ENCODE data around the gene FIS1.

Gene FIS1

DNA sequence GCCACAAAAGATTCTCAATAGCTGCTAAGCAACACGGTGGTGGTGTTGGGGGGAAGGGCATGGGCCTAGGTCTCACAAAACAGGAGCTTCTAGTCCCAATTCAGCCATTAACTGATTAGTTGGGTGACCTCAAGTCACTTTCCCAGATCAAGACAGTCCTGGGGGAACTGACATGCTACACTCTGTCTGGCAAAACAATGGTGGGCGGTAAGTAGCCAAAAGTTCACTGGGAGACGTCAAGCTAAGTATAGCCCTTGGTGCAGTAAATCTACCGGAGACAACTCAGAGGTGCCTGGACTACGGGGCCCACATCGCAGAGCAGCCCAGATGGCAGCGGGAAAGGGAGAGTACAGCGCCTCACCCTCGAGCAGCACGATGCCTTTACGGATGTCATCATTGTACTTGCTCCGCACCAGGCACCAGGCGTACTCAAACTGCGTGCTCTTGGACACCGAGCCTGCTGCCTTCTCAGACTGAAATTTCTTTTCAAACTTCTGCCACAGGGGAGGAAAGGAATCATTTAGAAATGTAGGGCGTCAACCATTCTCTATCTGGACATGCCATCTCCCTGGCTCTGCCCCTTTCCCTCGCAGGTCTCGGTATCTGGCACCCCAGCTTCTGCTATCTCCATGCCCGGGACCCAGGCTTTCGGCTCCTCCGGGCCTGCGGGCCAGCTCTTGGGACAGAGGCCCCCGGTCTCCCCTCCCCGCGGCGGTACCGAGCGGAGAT is 1.1 kb downstream of the FIS1 start:
- Histone ChIP-seq H3K27me3 (ENCODE audit: insufficient read depth, poor library complexity, severe bottlenecking) (no peaks in the 10 kb centered on the region), H3K27ac (ENCODE audit: poor library complexity, severe bottlenecking) (peak overlapping the region; percentile 70), H3K4me3 (ENCODE audit: severe bottlenecking) (peak overlapping the region; percentile 78), H3K9me3 (ENCODE audit: severe bottlenecking) (no peaks in the 10 kb centered on the region), H3K4me1 (ENCODE audit: insufficient read depth, poor library complexity, severe bottlenecking) (peaks cover 6% of the 10 kb centered on the region), H3K36me3 (ENCODE audit: low read depth) (peaks cover 22% of the 10 kb centered on the region)
- DNase-seq (ENCODE audit: low spot score) (no peak), ATAC-seq (ENCODE audit: low read depth) (no peak)
- TF ChIP-seq, protein P1, sequence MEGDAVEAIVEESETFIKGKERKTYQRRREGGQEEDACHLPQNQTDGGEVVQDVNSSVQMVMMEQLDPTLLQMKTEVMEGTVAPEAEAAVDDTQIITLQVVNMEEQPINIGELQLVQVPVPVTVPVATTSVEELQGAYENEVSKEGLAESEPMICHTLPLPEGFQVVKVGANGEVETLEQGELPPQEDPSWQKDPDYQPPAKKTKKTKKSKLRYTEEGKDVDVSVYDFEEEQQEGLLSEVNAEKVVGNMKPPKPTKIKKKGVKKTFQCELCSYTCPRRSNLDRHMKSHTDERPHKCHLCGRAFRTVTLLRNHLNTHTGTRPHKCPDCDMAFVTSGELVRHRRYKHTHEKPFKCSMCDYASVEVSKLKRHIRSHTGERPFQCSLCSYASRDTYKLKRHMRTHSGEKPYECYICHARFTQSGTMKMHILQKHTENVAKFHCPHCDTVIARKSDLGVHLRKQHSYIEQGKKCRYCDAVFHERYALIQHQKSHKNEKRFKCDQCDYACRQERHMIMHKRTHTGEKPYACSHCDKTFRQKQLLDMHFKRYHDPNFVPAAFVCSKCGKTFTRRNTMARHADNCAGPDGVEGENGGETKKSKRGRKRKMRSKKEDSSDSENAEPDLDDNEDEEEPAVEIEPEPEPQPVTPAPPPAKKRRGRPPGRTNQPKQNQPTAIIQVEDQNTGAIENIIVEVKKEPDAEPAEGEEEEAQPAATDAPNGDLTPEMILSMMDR (IDR thresholded peaks at IDR 0.05; ENCODE audit: poor library complexity, severe bottlenecking) = no peak

GRCh38 chr7:101241443-101242349 is 3.2 kb downstream of the FIS1 start:
- TF ChIP-seq, protein P1 (IDR thresholded peaks at IDR 0.05; ENCODE audit: poor library complexity, severe bottlenecking) = no peak
- ATAC-seq (ENCODE audit: low read depth) (no peak), DNase-seq (ENCODE audit: low spot score) (no peak)
- H3K27ac ChIP-seq (ENCODE audit: poor library complexity, severe bottlenecking) = no peak overlapping the region
- no peaks in the 10 kb centered on the region for H3K9me3 ChIP-seq (ENCODE audit: severe bottlenecking)
- no peak overlapping the region for H3K4me3 ChIP-seq (ENCODE audit: severe bottlenecking)
- no peaks in the 10 kb centered on the region for H3K27me3 ChIP-seq (ENCODE audit: insufficient read depth, poor library complexity, severe bottlenecking)
- H3K4me1 ChIP-seq (ENCODE audit: insufficient read depth, poor library complexity, severe bottlenecking) = peaks cover 6% of the 10 kb centered on the region
- H3K36me3 ChIP-seq (ENCODE audit: low read depth) = peaks cover 22% of the 10 kb centered on the region

GRCh38 chr7:101241015-101241363 is 3.9 kb downstream of the FIS1 start:
- peaks cover 6% of the 10 kb centered on the region for H3K4me1 ChIP-seq (ENCODE audit: insufficient read depth, poor library complexity, severe bottlenecking)
- H3K27me3 ChIP-seq (ENCODE audit: insufficient read depth, poor library complexity, severe bottlenecking) = no peaks in the 10 kb centered on the region
- H3K9me3 ChIP-seq (ENCODE audit: severe bottlenecking) = no peaks in the 10 kb centered on the region
- no peak overlapping the region for H3K4me3 ChIP-seq (ENCODE audit: severe bottlenecking)
- TF ChIP-seq, protein P1 (IDR thresholded peaks at IDR 0.05; ENCODE audit: poor library complexity, severe bottlenecking) = no peak
- no peak overlapping the region for H3K27ac ChIP-seq (ENCODE audit: poor library complexity, severe bottlenecking)
- no peak for DNase-seq (ENCODE audit: low spot score)
- peaks cover 22% of the 10 kb centered on the region for H3K36me3 ChIP-seq (ENCODE audit: low read depth)
- ATAC-seq (ENCODE audit: low read depth) = no peak

DNA sequence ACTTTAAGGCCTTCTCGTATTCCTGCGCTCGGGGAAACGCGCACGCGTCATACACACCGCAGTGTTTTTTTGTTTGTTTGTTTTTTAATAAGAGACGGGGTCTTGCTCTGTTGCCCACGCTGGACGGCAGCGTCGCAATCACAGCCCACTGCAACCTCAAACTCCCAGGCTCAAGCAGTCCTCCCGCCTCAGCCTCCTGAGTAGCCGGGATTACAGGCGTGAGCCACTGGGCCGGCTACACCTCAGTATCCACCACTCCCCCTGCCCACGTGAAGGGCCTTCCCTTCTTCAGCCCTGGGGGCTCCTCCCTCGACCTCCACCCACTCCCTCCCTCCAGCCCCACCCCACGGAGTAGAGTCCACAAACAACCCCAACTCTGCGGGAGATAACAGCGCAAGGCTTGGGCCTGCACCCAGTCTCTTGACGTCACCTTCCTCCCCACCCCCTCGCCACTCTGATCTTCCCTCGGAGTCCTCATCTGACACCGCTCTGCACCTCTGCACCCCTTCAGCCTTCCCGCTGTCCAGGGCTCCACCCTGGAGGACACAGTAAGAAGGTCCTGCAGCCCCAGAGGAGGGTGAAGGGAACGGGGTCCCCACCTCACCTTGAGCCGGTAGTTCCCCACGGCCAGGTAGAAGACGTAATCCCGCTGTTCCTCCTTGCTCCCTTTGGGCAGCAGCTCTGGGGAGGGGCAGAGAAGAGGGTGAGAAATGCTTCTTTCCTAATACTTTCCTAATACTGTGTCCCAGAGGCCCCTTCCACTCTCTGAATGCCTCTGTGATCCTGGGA is 4.5 kb downstream of the FIS1 start:
- Histone ChIP-seq H3K4me3 (ENCODE audit: severe bottlenecking) (no peak overlapping the region), H3K36me3 (ENCODE audit: low read depth) (peaks cover 19% of the 10 kb centered on the region), H3K27ac (ENCODE audit: poor library complexity, severe bottlenecking) (no peak overlapping the region), H3K4me1 (ENCODE audit: insufficient read depth, poor library complexity, severe bottlenecking) (peaks cover 6% of the 10 kb centered on the region), H3K27me3 (ENCODE audit: insufficient read depth, poor library complexity, severe bottlenecking) (no peaks in the 10 kb centered on the region), H3K9me3 (ENCODE audit: severe bottlenecking) (no peaks in the 10 kb centered on the region)
- no peak for DNase-seq (ENCODE audit: low spot score)
- no peak for ATAC-seq (ENCODE audit: low read depth)
- TF ChIP-seq, protein P1 (IDR thresholded peaks at IDR 0.05; ENCODE audit: poor library complexity, severe bottlenecking) = no peak
